KMS-11 (cell line): Measurements from ENCODE around the gene TBK1.

Experiments
- H2AFZ ChIP-seq: fragments of 200-600 bp; sonication (generic); 2 replicates; pipeline ENCODE4 v1.6.1; 2016; ENCODE audit warnings: antibody characterized with exemption, mixed run types, low read depth
- H3K27ac ChIP-seq: fragments of 200-600 bp; sonication (generic); 2 replicates; pipeline ENCODE4 v1.6.1; 2016; ENCODE audit warnings: mild to moderate bottlenecking, mixed run types
- H3K27me3 ChIP-seq: fragments of 200-600 bp; sonication (generic); 2 replicates; pipeline ENCODE4 v1.6.1; 2017; ENCODE audit warnings: mild to moderate bottlenecking, low read depth, mixed run types, moderate library complexity; ENCODE audit not compliant: insufficient read depth
- H3K36me3 ChIP-seq: fragments of 200-600 bp; sonication (generic); 2 replicates; pipeline ENCODE4 v1.6.1; 2017; ENCODE audit warnings: mild to moderate bottlenecking, mixed run types; ENCODE audit not compliant: insufficient read depth
- H3K4me1 ChIP-seq: fragments of 200-600 bp; sonication (generic); 2 replicates; pipeline ENCODE4 v1.6.1; 2016; ENCODE audit warnings: mild to moderate bottlenecking, low read depth, mixed run types; ENCODE audit not compliant: poor library complexity, severe bottlenecking
- H3K4me2 ChIP-seq: fragments of 200-600 bp; sonication (generic); 2 replicates; pipeline ENCODE4 v1.7.0; 2016; ENCODE audit warnings: mild to moderate bottlenecking, mixed run types
- H3K4me3 ChIP-seq: fragments of 200-600 bp; sonication (generic); IDR thresholded peaks from 2 replicates; pipeline ENCODE4 v1.6.1; 2017; ENCODE audit warnings: low read depth, low read length, mixed read lengths; ENCODE audit not compliant: insufficient read depth
- H3K79me2 ChIP-seq: fragments of 200-600 bp; sonication (generic); 2 replicates; pipeline ENCODE4 v1.6.1; 2016; ENCODE audit warnings: low read depth, mixed run types; ENCODE audit not compliant: insufficient read depth
- H3K9ac ChIP-seq: fragments of 200-600 bp; sonication (generic); 2 replicates; pipeline ENCODE4 v1.6.1; 2016; ENCODE audit warnings: mild to moderate bottlenecking, mixed run types
- H4K20me1 ChIP-seq: fragments of 200-600 bp; sonication (generic); 2 replicates; pipeline ENCODE4 v1.6.1; 2016; ENCODE audit warnings: mild to moderate bottlenecking, mixed run types; ENCODE audit not compliant: insufficient read depth
- TF ChIP-seq, protein P1 (sequence below): fragments of 200-600 bp; sonication (generic); conservative IDR thresholded peaks from 2 replicates; pipeline ENCODE4 v1.6.1; 2017; ENCODE audit warnings: low read depth, mild to moderate bottlenecking, antibody characterized with exemption, low read length, moderate library complexity, mixed read lengths

The TBK1 gene

DNA sequence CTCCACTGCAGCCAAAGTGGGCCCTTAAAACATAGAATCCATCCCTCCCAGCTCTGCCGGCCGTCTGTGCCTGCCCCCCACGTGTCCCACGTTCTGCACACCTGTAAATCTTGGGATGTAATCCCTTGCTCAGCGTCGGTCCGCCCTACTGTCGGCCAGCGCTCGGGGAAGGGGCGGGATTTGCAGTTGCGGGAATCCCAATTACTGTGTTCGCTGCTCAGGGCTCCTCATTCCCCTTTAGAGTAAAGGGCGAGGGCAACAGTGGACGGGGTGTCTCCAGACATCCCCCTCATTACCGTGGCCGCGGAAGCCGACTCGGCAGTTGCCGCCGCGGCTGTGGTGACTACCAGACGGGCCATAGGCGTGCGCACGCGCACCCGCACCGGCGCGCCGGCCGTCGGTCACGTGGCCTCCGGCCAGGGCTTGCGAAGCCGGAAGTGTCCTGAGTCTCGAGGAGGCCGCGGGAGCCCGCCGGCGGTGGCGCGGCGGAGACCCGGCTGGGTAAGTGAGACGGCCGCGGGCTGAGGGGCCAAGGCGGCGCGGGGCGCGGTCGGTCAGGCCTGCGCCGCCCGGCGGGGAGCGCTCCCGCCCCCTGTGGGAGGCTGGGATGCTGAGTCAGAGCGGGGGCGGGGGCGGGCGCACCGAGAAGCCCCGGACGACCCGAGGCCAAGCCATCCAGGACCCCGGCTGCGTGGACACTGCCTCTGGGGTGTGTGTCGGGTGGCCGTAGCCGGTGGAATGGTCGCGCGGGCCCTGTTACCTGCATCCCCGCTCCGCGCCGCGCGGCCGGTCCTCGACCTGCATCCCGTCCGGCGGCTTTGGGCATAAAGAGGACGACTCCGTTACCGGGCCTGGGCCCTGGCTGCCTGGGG is at the start of gene TBK1:
Gene TBK1, plus strand, starts transcription at position 434 of the 872 bp plus-strand sequence. CDS start 3,751 bp downstream, outside the sequence.
- Histone ChIP-seq H3K9ac (peak within 1 kb of the TSS; percentile 89), H3K27ac (peak within 1 kb of the TSS; percentile 65), H3K27me3 (no peaks in the 10 kb centered on the region), H2AFZ (peak within 1 kb of the TSS; percentile 66), H3K36me3 (peaks cover 7% of the 10 kb centered on the region; the same call in 1 of the 2 replicates), H3K4me2 (peak within 1 kb of the TSS; percentile 91), H3K79me2 (peaks cover 53% of the 10 kb centered on the region), H3K4me3 (peak within 1 kb of the TSS; percentile 53), H3K4me1 (peaks cover 47% of the 10 kb centered on the region), H4K20me1 (peaks cover 7% of the 10 kb centered on the region; the same call in 1 of the 2 replicates)
- TF ChIP-seq, protein P1, sequence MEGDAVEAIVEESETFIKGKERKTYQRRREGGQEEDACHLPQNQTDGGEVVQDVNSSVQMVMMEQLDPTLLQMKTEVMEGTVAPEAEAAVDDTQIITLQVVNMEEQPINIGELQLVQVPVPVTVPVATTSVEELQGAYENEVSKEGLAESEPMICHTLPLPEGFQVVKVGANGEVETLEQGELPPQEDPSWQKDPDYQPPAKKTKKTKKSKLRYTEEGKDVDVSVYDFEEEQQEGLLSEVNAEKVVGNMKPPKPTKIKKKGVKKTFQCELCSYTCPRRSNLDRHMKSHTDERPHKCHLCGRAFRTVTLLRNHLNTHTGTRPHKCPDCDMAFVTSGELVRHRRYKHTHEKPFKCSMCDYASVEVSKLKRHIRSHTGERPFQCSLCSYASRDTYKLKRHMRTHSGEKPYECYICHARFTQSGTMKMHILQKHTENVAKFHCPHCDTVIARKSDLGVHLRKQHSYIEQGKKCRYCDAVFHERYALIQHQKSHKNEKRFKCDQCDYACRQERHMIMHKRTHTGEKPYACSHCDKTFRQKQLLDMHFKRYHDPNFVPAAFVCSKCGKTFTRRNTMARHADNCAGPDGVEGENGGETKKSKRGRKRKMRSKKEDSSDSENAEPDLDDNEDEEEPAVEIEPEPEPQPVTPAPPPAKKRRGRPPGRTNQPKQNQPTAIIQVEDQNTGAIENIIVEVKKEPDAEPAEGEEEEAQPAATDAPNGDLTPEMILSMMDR = no peak

DNA sequence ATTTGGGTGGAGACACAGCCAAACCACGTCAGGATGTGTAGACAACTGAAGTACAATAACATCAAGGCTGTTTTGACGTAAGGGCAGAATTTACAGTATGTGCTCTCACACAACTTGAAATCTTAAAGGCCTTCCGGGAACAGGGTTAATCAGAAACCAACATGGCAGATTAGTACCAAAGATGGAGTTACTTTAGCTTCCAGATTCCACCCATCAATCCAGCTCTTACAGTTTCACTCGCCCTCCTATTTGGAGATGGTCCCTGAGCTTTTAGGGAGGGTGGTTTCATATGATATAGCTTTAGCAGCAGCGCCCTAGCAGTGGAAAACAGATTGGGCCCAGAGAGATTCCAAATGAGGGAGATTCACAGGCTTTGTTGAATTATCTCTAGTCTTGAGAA is 49.7 kb upstream of the TBK1 start:
- Histone ChIP-seq H3K36me3 (no peaks in the 10 kb centered on the region), H3K4me1 (peaks cover 24% of the 10 kb centered on the region), H3K4me2 (no peak overlapping the region), H3K27ac (no peak overlapping the region), H2AFZ (no peak overlapping the region), H3K4me3 (no peak overlapping the region), H3K79me2 (peaks cover 30% of the 10 kb centered on the region), H3K27me3 (no peaks in the 10 kb centered on the region), H3K9ac (no peak overlapping the region), H4K20me1 (no peaks in the 10 kb centered on the region)
- TF ChIP-seq, protein P1 = no peak

DNA sequence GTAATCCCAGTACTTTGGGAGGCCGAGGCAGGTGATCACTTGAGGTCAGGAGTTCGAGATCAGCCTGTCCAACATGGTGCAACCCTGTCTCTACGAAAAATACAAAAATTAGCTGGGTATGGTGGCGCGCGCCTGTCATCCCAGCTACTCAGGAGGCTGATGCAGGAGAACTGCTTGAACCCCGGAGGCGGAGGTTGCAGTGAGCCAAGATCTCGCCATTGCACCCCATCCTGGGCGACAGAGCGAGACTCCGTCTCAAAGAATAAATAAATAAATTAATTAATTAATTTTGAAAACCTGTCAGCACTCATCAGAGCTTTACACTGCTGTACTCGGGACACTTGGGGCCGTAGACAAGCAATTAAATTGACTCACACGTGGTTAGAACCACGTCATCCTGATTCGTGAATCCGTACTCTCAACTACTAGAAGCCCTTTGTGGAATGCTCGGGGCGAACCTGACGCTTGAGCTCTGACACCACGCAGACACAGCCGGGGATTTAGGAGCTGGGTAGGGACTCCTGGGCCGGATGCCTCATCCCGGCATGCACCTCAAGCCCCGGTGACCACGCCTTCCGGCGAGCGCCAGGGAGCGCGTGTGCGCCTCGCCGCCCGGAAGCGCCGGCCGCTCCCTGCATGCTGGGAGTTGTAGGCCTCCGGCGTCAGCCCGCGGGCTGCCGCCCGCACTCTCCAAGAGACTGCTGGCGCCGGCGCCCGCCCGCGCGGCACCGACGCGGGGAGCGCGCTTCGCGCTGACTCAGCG is 48.0 kb upstream of the TBK1 start, which contains the start of gene XPOT:
Gene XPOT, plus strand, starts transcription at position 686 of the 763 bp plus-strand sequence. CDS start 5,644 bp downstream, outside the sequence.
- no peaks in the 10 kb centered on the region for H3K27me3 ChIP-seq
- peak within 1 kb of the TSS; percentile 80 for H2AFZ ChIP-seq
- H4K20me1 ChIP-seq = peaks cover 12% of the 10 kb centered on the region; the same call in 1 of the 2 replicates
- peak within 1 kb of the TSS; percentile 73 for H3K4me3 ChIP-seq
- peak within 1 kb of the TSS; percentile 52 for H3K4me2 ChIP-seq
- H3K79me2 ChIP-seq = peaks cover 47% of the 10 kb centered on the region
- peak within 1 kb of the TSS; percentile 100 for H3K9ac ChIP-seq
- peak within 1 kb of the TSS; percentile 99 for H3K27ac ChIP-seq
- peaks cover 41% of the 10 kb centered on the region for H3K4me1 ChIP-seq
- TF ChIP-seq, protein P1 = no peak
- H3K36me3 ChIP-seq = no peaks in the 10 kb centered on the region

DNA sequence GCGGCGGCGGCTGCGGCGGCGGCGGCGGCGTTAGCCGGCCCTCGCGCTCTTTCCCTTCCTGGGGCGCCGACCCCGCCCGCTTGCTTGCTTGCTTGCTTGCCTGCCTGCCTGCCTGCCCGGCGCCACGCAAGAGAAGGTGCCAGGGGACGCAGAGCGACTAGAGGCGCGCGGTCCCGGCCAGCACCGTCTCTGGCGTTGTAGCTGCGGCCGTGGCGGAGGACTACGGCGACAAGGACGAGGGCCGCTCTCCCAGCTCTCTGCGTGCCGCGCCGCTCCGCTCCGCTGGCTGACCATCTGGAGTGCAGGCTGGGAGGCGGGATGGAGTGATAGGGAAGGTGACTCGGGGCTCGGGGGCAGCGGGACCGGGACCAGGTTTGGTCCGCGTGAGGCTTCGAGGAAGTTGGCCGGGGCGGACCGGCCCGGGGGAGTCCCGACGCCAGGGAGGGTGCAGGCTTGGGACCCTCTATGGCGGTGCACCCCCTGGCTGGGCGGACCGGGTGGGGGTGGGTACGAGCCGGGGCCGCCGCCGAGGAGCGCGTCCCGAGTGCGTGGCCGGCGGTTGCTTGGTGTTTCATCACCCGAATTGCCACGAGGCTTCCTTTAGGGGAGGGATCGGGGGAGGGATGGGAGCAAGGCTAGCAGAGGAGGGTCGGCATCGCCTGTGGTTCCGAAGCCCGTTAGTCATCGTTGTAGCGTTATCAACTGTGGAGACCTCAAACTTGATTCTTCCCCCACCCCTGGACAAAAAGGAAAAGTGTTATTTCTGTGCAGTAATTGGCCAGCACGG is 47.3 kb upstream of the TBK1 start:
- H3K9ac ChIP-seq = peak overlapping the region; percentile 100
- H3K27me3 ChIP-seq = no peaks in the 10 kb centered on the region
- peak overlapping the region; percentile 70 for H2AFZ ChIP-seq
- peak overlapping the region; percentile 73 for H3K4me3 ChIP-seq
- peaks cover 48% of the 10 kb centered on the region for H3K4me1 ChIP-seq
- peaks cover 55% of the 10 kb centered on the region for H3K79me2 ChIP-seq
- peak overlapping the region; percentile 50 for H3K4me2 ChIP-seq
- TF ChIP-seq, protein P1 = 0 out of 2 replicates have a peak, but pooled peaks have one; percentile 24
- peaks cover 18% of the 10 kb centered on the region for H4K20me1 ChIP-seq
- no peaks in the 10 kb centered on the region for H3K36me3 ChIP-seq
- peak overlapping the region; percentile 99 for H3K27ac ChIP-seq
